GM12875 (cell line): Measurements from ENCODE around the gene IGFL3.

Source experiments
- H3K4me3 ChIP-seq: one replicate; pipeline ENCODE4 v1.5.1; 2011; ENCODE audit warnings: low read depth, low read length, control low read depth
- CTCF ChIP-seq: IDR thresholded peaks from 2 replicates; pipeline ENCODE4 v1.5.1; 2011; ENCODE audit warnings: low read depth, mild to moderate bottlenecking, control low read depth, inconsistent platforms, low read length, moderate library complexity, borderline replicate concordance; ENCODE audit not compliant: insufficient read depth

Gene IGFL3

GRCh38 chr19:46125447-46125846, 959 bp upstream of the IGFL3 start:
- TF ChIP-seq CTCF = no peak
- no peak overlapping the region for H3K4me3 ChIP-seq

- TF ChIP-seq CTCF = no peak
Measured at GRCh38 chr19:46118136-46118535, 6.4 kb downstream of the IGFL3 start.

GRCh38 chr19:46116121-46116520, 8.4 kb downstream of the IGFL3 start:
- no peak overlapping the region for H3K4me3 ChIP-seq
- TF ChIP-seq CTCF = no peak

More at GRCh38 chr19:46118136-46118535, 6.4 kb downstream of the IGFL3 start:
- no peak overlapping the region for H3K4me3 ChIP-seq

GRCh38 chr19:46115396-46116106, 8.9 kb downstream of the IGFL3 start:
- no peak for TF ChIP-seq CTCF

GRCh38 chr19:46113726-46114125, 10.8 kb downstream of the IGFL3 start:
- H3K4me3 ChIP-seq = no peak overlapping the region
- no peak for TF ChIP-seq CTCF

More at GRCh38 chr19:46115396-46116106, 8.9 kb downstream of the IGFL3 start:
- H3K4me3 ChIP-seq = no peak overlapping the region

GRCh38 chr19:46112527-46112926, 12.0 kb downstream of the IGFL3 start:
- no peak for TF ChIP-seq CTCF
- H3K4me3 ChIP-seq = no peak overlapping the region

GRCh38 chr19:46111376-46111775, 13.1 kb downstream of the IGFL3 start:
- no peak overlapping the region for H3K4me3 ChIP-seq
- TF ChIP-seq CTCF = no peak
